KMS-11 (cell line): ENCODE measurements around the gene RAB40A.

ENCODE experiments used
- H2AFZ ChIP-seq: fragments of 200-600 bp; sonication (generic); 2 replicates; pipeline ENCODE4 v1.6.1; 2016; ENCODE audit warnings: antibody characterized with exemption, mixed run types, low read depth
- H3K27ac ChIP-seq: fragments of 200-600 bp; sonication (generic); 2 replicates; pipeline ENCODE4 v1.6.1; 2016; ENCODE audit warnings: mild to moderate bottlenecking, mixed run types
- H3K27me3 ChIP-seq: fragments of 200-600 bp; sonication (generic); 2 replicates; pipeline ENCODE4 v1.6.1; 2017; ENCODE audit warnings: mild to moderate bottlenecking, low read depth, mixed run types, moderate library complexity; ENCODE audit not compliant: insufficient read depth
- H3K36me3 ChIP-seq: fragments of 200-600 bp; sonication (generic); 2 replicates; pipeline ENCODE4 v1.6.1; 2017; ENCODE audit warnings: mild to moderate bottlenecking, mixed run types; ENCODE audit not compliant: insufficient read depth
- H3K4me1 ChIP-seq: fragments of 200-600 bp; sonication (generic); 2 replicates; pipeline ENCODE4 v1.6.1; 2016; ENCODE audit warnings: mild to moderate bottlenecking, low read depth, mixed run types; ENCODE audit not compliant: poor library complexity, severe bottlenecking
- H3K4me2 ChIP-seq: fragments of 200-600 bp; sonication (generic); 2 replicates; pipeline ENCODE4 v1.7.0; 2016; ENCODE audit warnings: mild to moderate bottlenecking, mixed run types
- H3K4me3 ChIP-seq: fragments of 200-600 bp; sonication (generic); IDR thresholded peaks from 2 replicates; pipeline ENCODE4 v1.6.1; 2017; ENCODE audit warnings: low read depth, low read length, mixed read lengths; ENCODE audit not compliant: insufficient read depth
- H3K79me2 ChIP-seq: fragments of 200-600 bp; sonication (generic); 2 replicates; pipeline ENCODE4 v1.6.1; 2016; ENCODE audit warnings: low read depth, mixed run types; ENCODE audit not compliant: insufficient read depth
- H3K9ac ChIP-seq: fragments of 200-600 bp; sonication (generic); 2 replicates; pipeline ENCODE4 v1.6.1; 2016; ENCODE audit warnings: mild to moderate bottlenecking, mixed run types
- H4K20me1 ChIP-seq: fragments of 200-600 bp; sonication (generic); 2 replicates; pipeline ENCODE4 v1.6.1; 2016; ENCODE audit warnings: mild to moderate bottlenecking, mixed run types; ENCODE audit not compliant: insufficient read depth
- CTCF ChIP-seq: fragments of 200-600 bp; sonication (generic); conservative IDR thresholded peaks from 2 replicates; pipeline ENCODE4 v1.6.1; 2017; ENCODE audit warnings: low read depth, mild to moderate bottlenecking, antibody characterized with exemption, low read length, moderate library complexity, mixed read lengths

RAB40A gene

GRCh38 chrX:103529550-103529949, 10.3 kb upstream of the RAB40A start:
- Histone ChIP-seq H2AFZ (no peak overlapping the region), H3K27ac (no peak overlapping the region), H3K4me2 (no peak overlapping the region), H3K4me3 (no peak overlapping the region), H3K79me2 (no peaks in the 10 kb centered on the region), H3K4me1 (no peaks in the 10 kb centered on the region), H3K36me3 (no peaks in the 10 kb centered on the region), H3K9ac (no peak overlapping the region), H3K27me3 (no peaks in the 10 kb centered on the region), H4K20me1 (no peaks in the 10 kb centered on the region)
- no peak for TF ChIP-seq CTCF

GRCh38 chrX:103524747-103525146, 5.5 kb upstream of the RAB40A start:
- Histone ChIP-seq H3K4me2 (no peak overlapping the region), H3K27ac (no peak overlapping the region), H2AFZ (no peak overlapping the region), H3K4me1 (no peaks in the 10 kb centered on the region), H3K4me3 (no peak overlapping the region), H3K79me2 (no peaks in the 10 kb centered on the region), H3K27me3 (no peaks in the 10 kb centered on the region), H3K9ac (no peak overlapping the region), H3K36me3 (no peaks in the 10 kb centered on the region), H4K20me1 (no peaks in the 10 kb centered on the region)
- TF ChIP-seq CTCF, result no peak

GRCh38 chrX:103523605-103524004, 4.3 kb upstream of the RAB40A start:
- no peaks in the 10 kb centered on the region for H3K27me3 ChIP-seq
- H3K36me3 ChIP-seq, result no peaks in the 10 kb centered on the region
- no peak for TF ChIP-seq CTCF

GRCh38 chrX:103520386-103520785, 1.1 kb upstream of the RAB40A start:
- no peak overlapping the region for H3K4me2 ChIP-seq
- no peaks in the 10 kb centered on the region for H3K27me3 ChIP-seq
- no peaks in the 10 kb centered on the region for H4K20me1 ChIP-seq
- H2AFZ ChIP-seq, result no peak overlapping the region
- TF ChIP-seq CTCF, result no peak
- peaks cover 11% of the 10 kb centered on the region for H3K4me1 ChIP-seq
- no peaks in the 10 kb centered on the region for H3K36me3 ChIP-seq
- no peak overlapping the region for H3K9ac ChIP-seq
- H3K79me2 ChIP-seq, result no peaks in the 10 kb centered on the region
- no peak overlapping the region for H3K27ac ChIP-seq
- H3K4me3 ChIP-seq, result no peak overlapping the region

More at GRCh38 chrX:103523605-103524004, 4.3 kb upstream of the RAB40A start:
- no peak overlapping the region for H3K9ac ChIP-seq
- H4K20me1 ChIP-seq, result no peaks in the 10 kb centered on the region
- H2AFZ ChIP-seq, result no peak overlapping the region
- no peak overlapping the region for H3K27ac ChIP-seq
- H3K4me2 ChIP-seq, result no peak overlapping the region
- no peaks in the 10 kb centered on the region for H3K4me1 ChIP-seq
- H3K79me2 ChIP-seq, result no peaks in the 10 kb centered on the region
- no peak overlapping the region for H3K4me3 ChIP-seq
